IMR-90 (cell line): ENCODE measurements around the gene HSF2BP.

Experiments used
- BHLHE40 ChIP-seq: fragments of 150-350 bp; IDR thresholded peaks from 2 replicates; pipeline ENCODE4 v1.6.1; 2016; ENCODE audit warnings: mild to moderate bottlenecking, low read depth, low read length
- CEBPB ChIP-seq: IDR thresholded peaks from 2 replicates; pipeline ENCODE4 v1.6.1; 2012; ENCODE audit warnings: low read depth, low read length, improper control_type of control experiment
- FOS ChIP-seq: fragments of 150-350 bp; IDR thresholded peaks from 2 replicates; pipeline ENCODE4 v1.6.1; 2016; ENCODE audit warnings: low read depth, low read length
- MAZ ChIP-seq: IDR thresholded peaks from 2 replicates; pipeline ENCODE4 v1.6.1; 2012; ENCODE audit warnings: low read depth, mild to moderate bottlenecking, low read length, improper control_type of control experiment, moderate library complexity, borderline replicate concordance
- MXI1 ChIP-seq: IDR thresholded peaks from 2 replicates; pipeline ENCODE4 v1.6.1; 2012; ENCODE audit warnings: low read depth, mild to moderate bottlenecking, low read length, moderate library complexity, borderline replicate concordance
- POLR2A ChIP-seq: IDR thresholded peaks from 2 replicates; pipeline ENCODE4 v1.6.1; 2012; ENCODE audit warnings: mild to moderate bottlenecking, low read depth, low read length
- RAD21 ChIP-seq: IDR thresholded peaks from 2 replicates; pipeline ENCODE4 v1.6.1; 2012; ENCODE audit warnings: low read length, improper control_type of control experiment
- RCOR1 ChIP-seq: IDR thresholded peaks from 2 replicates; pipeline ENCODE4 v1.6.1; 2012; ENCODE audit warnings: mild to moderate bottlenecking, low read length, improper control_type of control experiment; ENCODE audit not compliant: insufficient replicate concordance
- RFX5 ChIP-seq: IDR thresholded peaks from 2 replicates; pipeline ENCODE4 v1.8.0; 2012; ENCODE audit warnings: low read depth, mild to moderate bottlenecking, low read length, moderate library complexity
- SMC3 ChIP-seq: fragments of 150-350 bp; IDR thresholded peaks from 2 replicates; pipeline ENCODE4 v1.6.1; 2016; ENCODE audit warnings: low read depth, mild to moderate bottlenecking, antibody characterized with exemption, low read length, moderate library complexity
- TF ChIP-seq, protein P1 (sequence below): conservative IDR thresholded peaks from 2 replicates; pipeline ENCODE4 v1.5.1; 2012; ENCODE audit warnings: mild to moderate bottlenecking, low read depth, low read length, improper control_type of control experiment
- TF ChIP-seq, protein P2 (sequence below): fragments of 150-350 bp; IDR thresholded peaks from 2 replicates; pipeline ENCODE4 v1.6.1; 2017; ENCODE audit warnings: mild to moderate bottlenecking, antibody characterized with exemption, low read length, low read depth
- TF ChIP-seq, protein P3 (sequence below): fragments of 150-350 bp; IDR thresholded peaks from 2 replicates; pipeline ENCODE4 v1.6.1; 2016; ENCODE audit warnings: low read depth, mild to moderate bottlenecking, low read length, moderate library complexity, borderline replicate concordance

DNA sequence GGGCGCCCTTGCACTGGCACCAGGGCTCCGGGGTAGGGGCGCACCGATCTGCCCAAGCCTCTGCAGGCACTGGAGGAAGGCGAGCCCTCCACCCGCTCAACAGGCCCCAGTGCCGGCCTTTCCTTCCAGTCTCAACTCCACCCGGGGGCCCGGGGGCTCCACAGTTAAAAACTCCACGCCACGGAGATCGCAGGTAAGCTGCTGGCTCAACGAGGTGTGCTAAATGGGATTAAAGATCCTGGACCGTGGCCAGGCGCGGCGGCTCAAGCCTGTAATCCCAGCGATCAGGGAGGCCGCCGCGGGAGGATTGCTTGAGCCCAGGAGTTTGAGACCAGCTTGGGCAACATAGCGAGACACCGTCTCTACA, 536 bp downstream of the HSF2BP start:
- TF ChIP-seq, protein P1, sequence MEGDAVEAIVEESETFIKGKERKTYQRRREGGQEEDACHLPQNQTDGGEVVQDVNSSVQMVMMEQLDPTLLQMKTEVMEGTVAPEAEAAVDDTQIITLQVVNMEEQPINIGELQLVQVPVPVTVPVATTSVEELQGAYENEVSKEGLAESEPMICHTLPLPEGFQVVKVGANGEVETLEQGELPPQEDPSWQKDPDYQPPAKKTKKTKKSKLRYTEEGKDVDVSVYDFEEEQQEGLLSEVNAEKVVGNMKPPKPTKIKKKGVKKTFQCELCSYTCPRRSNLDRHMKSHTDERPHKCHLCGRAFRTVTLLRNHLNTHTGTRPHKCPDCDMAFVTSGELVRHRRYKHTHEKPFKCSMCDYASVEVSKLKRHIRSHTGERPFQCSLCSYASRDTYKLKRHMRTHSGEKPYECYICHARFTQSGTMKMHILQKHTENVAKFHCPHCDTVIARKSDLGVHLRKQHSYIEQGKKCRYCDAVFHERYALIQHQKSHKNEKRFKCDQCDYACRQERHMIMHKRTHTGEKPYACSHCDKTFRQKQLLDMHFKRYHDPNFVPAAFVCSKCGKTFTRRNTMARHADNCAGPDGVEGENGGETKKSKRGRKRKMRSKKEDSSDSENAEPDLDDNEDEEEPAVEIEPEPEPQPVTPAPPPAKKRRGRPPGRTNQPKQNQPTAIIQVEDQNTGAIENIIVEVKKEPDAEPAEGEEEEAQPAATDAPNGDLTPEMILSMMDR: no peak
- TF ChIP-seq BHLHE40 (no peak), POLR2A (no peak), SMC3 (no peak), CEBPB (no peak), MXI1 (no peak), RFX5 (no peak), RCOR1 (no peak), FOS (no peak), RAD21 (no peak), MAZ (no peak)
- TF ChIP-seq, protein P2, sequence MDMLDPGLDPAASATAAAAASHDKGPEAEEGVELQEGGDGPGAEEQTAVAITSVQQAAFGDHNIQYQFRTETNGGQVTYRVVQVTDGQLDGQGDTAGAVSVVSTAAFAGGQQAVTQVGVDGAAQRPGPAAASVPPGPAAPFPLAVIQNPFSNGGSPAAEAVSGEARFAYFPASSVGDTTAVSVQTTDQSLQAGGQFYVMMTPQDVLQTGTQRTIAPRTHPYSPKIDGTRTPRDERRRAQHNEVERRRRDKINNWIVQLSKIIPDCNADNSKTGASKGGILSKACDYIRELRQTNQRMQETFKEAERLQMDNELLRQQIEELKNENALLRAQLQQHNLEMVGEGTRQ: no peak
- TF ChIP-seq, protein P3, sequence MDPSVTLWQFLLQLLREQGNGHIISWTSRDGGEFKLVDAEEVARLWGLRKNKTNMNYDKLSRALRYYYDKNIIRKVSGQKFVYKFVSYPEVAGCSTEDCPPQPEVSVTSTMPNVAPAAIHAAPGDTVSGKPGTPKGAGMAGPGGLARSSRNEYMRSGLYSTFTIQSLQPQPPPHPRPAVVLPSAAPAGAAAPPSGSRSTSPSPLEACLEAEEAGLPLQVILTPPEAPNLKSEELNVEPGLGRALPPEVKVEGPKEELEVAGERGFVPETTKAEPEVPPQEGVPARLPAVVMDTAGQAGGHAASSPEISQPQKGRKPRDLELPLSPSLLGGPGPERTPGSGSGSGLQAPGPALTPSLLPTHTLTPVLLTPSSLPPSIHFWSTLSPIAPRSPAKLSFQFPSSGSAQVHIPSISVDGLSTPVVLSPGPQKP: no peak
